Stimulated activated effector memory CD8-positive, alpha-beta T cell treated with anti-CD3 and anti-CD28 coated beads, Interleukin-12 subunit alpha, Interleukin-12 subunit beta, amount 100 ng/mL, for 72 hours (primary cell): Measurements from ENCODE around the gene GNB1.
A peak's percentile ranks its signal among the peaks of the same experiment; 100 is the strongest.

Experiments used
- ATAC-seq: fragments of 150-1000 bp; cut with Tn5 transposase; 2 replicates; pipeline ENCODE4 v1.10.0; 2021
- DNase-seq, 2 donors: peaks; one replicate each; pipeline ENCODE4 v3.0.0; 2021 to 2022; ENCODE audit warnings: low spot score in 2 of 2
- H3K27ac Mint-ChIP-seq: one replicate; pipeline ENCODE4 v1.8.0; 2022; ENCODE audit warnings: mild to moderate bottlenecking, mixed read lengths
- H3K36me3 Mint-ChIP-seq: one replicate; pipeline ENCODE4 v1.8.0; 2022; ENCODE audit warnings: mild to moderate bottlenecking, mixed read lengths
- H3K4me1 Mint-ChIP-seq: one replicate; pipeline ENCODE4 v1.8.0; 2022; ENCODE audit warnings: mixed read lengths
- H3K4me3 Mint-ChIP-seq: one replicate; pipeline ENCODE4 v1.8.0; 2022; ENCODE audit warnings: mild to moderate bottlenecking, mixed read lengths
- H3K9me3 Mint-ChIP-seq: one replicate; pipeline ENCODE4 v1.8.0; 2022; ENCODE audit warnings: mixed read lengths

The GNB1 gene

DNA sequence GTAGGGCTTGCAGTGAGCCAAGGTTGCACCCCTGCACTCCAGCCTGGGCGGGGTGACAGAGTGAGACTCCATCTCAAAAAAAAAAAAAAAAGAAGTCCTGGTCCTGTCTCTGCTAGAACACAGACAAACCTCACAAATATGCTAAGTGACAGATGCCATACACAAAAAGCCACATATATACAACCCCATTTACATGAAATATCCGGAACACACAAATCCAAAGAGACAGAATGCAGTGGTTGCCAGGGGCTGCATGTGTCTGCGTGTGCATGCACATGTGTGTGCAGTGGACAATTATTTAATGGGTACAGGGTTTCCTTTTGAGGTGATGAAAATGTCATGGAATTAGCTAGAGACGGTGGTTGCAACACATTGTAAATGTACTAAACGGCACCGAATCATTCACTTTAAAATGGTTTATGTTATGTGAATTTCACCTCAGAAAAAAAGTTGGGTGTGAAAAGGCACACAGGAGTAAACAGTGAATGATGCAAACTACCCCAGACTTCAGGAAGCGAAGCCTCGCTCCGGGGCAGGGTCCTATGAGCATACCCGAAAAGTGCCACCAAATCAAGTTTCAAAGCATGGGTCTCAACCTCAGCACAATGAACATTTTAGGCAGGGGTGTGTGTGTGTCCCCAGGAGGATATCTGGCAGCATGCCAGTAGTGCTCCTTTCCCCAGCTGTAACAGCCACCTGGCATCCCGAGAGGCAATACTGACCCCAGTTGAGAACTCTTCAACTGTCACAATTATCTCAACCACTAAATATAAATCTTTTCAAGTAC, 48.3 kb downstream of the GNB1 start:
- Mint-ChIP-seq H3K4me1 (peaks cover 61% of the 10 kb centered on the region), H3K9me3 (no peaks in the 10 kb centered on the region), H3K4me3 (peak overlapping the region; percentile 55), H3K36me3 (peaks cover 59% of the 10 kb centered on the region), H3K27ac (peak overlapping the region; percentile 51)
- DNase-seq (no peak), ATAC-seq (no peak)

DNA sequence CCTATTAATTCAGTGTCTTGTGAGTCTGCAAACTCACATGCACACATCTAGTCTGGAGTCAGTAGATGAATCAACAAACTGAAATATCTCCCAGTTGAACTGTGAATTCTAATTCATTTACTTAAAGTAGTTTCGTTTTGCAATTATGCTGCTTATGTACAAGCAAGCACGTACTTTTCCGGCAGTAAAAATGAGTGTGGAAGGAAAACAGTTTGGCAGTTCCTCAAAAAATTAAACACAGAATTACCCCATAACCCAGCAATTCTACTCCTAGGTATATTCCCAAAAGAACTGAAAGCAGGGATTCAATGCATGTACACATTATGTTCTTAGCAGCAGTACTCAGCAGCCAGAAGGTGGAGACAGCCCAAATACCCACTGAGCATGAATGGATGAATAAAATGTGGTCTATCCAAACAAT, 49.3 kb downstream of the GNB1 start:
- H3K27ac Mint-ChIP-seq = peak overlapping the region; percentile 85
- peaks cover 51% of the 10 kb centered on the region for H3K4me1 Mint-ChIP-seq
- DNase-seq (no peak), ATAC-seq (peak; percentile 55)
- H3K4me3 Mint-ChIP-seq = peak overlapping the region; percentile 55
- H3K36me3 Mint-ChIP-seq = peaks cover 61% of the 10 kb centered on the region
- H3K9me3 Mint-ChIP-seq = no peaks in the 10 kb centered on the region

DNA sequence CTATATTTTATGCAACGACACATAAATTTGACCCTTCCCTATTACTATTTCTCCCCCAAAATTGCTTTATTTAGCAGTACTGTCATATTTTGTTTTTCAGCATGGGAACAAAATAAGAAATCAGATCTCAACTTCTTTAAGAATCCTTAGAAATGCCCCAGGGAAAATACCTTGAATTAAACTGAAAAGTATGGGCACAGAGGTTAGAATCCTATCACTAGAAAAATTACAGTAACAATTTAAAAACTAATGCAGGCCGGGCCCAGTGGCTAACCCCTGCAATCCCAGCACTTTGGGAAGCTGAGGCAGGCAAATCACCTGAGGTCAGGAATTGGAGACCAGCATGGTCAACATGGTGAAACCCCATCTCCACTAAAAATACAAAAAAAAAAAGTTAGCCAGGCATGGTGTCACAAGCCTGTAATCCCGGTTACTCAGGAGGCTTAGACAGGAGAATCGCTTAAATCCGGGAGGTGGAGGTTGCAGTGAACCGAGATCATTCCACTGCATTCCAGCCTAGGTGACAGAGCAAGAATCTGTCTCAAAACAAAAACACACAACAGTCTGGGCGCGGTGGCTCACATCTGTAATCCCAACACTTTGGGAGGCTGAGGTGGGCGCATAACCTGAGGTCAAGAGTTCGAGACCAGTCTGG, 51.4 kb downstream of the GNB1 start:
- peak overlapping the region; percentile 52 for H3K27ac Mint-ChIP-seq
- no peak for ATAC-seq
- DNase-seq = no peak

GRCh38 chr1:1836119-1836518, 54.8 kb downstream of the GNB1 start:
- Mint-ChIP-seq H3K4me1 (peaks cover 39% of the 10 kb centered on the region), H3K36me3 (peaks cover 91% of the 10 kb centered on the region), H3K4me3 (no peak overlapping the region), H3K27ac (no peak overlapping the region), H3K9me3 (no peaks in the 10 kb centered on the region)
- DNase-seq = no peak
- no peak for ATAC-seq

More for the DNA sequence above, 51.4 kb downstream of the GNB1 start:
- Mint-ChIP-seq H3K4me3 (no peak overlapping the region), H3K36me3 (peaks cover 64% of the 10 kb centered on the region), H3K9me3 (no peaks in the 10 kb centered on the region), H3K4me1 (peaks cover 39% of the 10 kb centered on the region)

- peaks cover 97% of the 10 kb centered on the region for H3K36me3 Mint-ChIP-seq
- DNase-seq (no peak), ATAC-seq (no peak)
- H3K9me3 Mint-ChIP-seq = no peaks in the 10 kb centered on the region
- H3K27ac Mint-ChIP-seq = no peak overlapping the region
- no peak overlapping the region for H3K4me3 Mint-ChIP-seq
- H3K4me1 Mint-ChIP-seq = peaks cover 35% of the 10 kb centered on the region
These were observed 55.3 kb downstream of the GNB1 start for GRCh38 chr1:1835546-1835945.

GRCh38 chr1:1833916-1834325, 57.0 kb downstream of the GNB1 start:
- ATAC-seq (no peak), DNase-seq (no peak)
- H3K9me3 Mint-ChIP-seq = no peaks in the 10 kb centered on the region
- peaks cover 38% of the 10 kb centered on the region for H3K4me1 Mint-ChIP-seq
- peaks cover 99% of the 10 kb centered on the region for H3K36me3 Mint-ChIP-seq
- no peak overlapping the region for H3K4me3 Mint-ChIP-seq
- no peak overlapping the region for H3K27ac Mint-ChIP-seq

- no peak for DNase-seq
- Mint-ChIP-seq H3K9me3 (no peaks in the 10 kb centered on the region), H3K4me3 (no peak overlapping the region), H3K36me3 (peaks cover 99% of the 10 kb centered on the region), H3K4me1 (peaks cover 42% of the 10 kb centered on the region), H3K27ac (no peak overlapping the region)
- no peak for ATAC-seq
These were observed 57.4 kb downstream of the GNB1 start for GRCh38 chr1:1833456-1833855.

DNA sequence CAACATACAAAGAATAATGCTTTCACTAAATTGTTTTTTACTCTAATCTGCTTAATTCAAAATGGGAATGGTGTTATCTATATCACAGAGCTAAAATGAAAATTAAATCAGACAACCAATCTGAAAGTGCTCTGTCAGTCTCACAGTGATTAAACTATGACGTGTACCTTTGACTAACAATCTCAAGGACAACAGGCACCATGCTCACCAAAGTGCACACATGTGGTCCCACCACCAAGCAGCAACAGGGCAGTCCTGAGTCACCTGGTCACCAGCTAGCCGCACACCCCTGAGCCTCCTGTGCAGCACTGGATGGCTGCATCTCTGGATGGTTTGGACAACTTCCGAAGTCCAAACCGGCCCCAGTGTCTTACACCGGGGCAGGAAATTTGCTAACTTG, 58.1 kb downstream of the GNB1 start:
- Mint-ChIP-seq H3K9me3 (no peaks in the 10 kb centered on the region), H3K27ac (peak overlapping the region; percentile 68), H3K4me1 (peaks cover 49% of the 10 kb centered on the region), H3K4me3 (no peak overlapping the region), H3K36me3 (peaks cover 99% of the 10 kb centered on the region)
- no peak for DNase-seq
- peak; percentile 84 for ATAC-seq

DNA sequence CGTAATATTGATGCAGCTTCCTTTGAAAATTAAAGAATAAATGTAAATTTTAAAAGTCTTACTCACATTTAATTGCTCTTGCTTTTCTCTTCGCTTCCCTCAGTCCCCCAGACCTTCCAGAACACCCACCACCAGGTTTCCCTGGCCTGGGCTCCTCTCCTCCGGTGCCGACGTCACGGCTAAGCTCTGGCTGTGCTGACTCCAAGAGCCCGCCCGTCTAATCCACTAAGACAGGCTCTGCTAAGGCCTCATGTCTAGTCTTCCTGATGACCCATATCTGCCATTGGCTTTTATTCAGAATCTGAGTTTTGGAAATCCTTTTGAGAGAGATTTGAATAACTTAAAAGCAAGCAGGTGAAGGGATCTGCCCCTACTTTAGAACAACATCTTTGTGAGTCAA, 58.7 kb downstream of the GNB1 start:
- no peak for ATAC-seq
- Mint-ChIP-seq H3K4me1 (peaks cover 53% of the 10 kb centered on the region), H3K9me3 (no peaks in the 10 kb centered on the region), H3K4me3 (no peak overlapping the region), H3K36me3 (peaks cover 95% of the 10 kb centered on the region), H3K27ac (peak overlapping the region; percentile 68)
- no peak for DNase-seq

- Mint-ChIP-seq H3K4me1 (peaks cover 48% of the 10 kb centered on the region), H3K27ac (no peak overlapping the region)
These were observed 63.6 kb downstream of the GNB1 start for GRCh38 chr1:1827089-1827848.

GRCh38 chr1:1826356-1827088, 64.4 kb downstream of the GNB1 start:
- Mint-ChIP-seq H3K4me3 (peak overlapping the region; percentile 13), H3K4me1 (peaks cover 44% of the 10 kb centered on the region), H3K36me3 (peaks cover 88% of the 10 kb centered on the region), H3K27ac (peak overlapping the region; percentile 23), H3K9me3 (no peaks in the 10 kb centered on the region)
- ATAC-seq (peak; percentile 48), DNase-seq (no peak)

More at GRCh38 chr1:1827089-1827848, 63.6 kb downstream of the GNB1 start:
- Mint-ChIP-seq H3K4me3 (peak overlapping the region; percentile 25), H3K36me3 (peaks cover 88% of the 10 kb centered on the region), H3K9me3 (no peaks in the 10 kb centered on the region)
- DNase-seq (no peak), ATAC-seq (no peak)

GRCh38 chr1:1825217-1825616, 65.7 kb downstream of the GNB1 start:
- H3K9me3 Mint-ChIP-seq = no peaks in the 10 kb centered on the region
- peaks cover 88% of the 10 kb centered on the region for H3K36me3 Mint-ChIP-seq
- DNase-seq = no peak
- peak; percentile 77 for ATAC-seq
- peaks cover 44% of the 10 kb centered on the region for H3K4me1 Mint-ChIP-seq
- H3K4me3 Mint-ChIP-seq = peak overlapping the region; percentile 19
- H3K27ac Mint-ChIP-seq = peak overlapping the region; percentile 54

- H3K4me3 Mint-ChIP-seq = no peak overlapping the region
- peaks cover 14% of the 10 kb centered on the region for H3K4me1 Mint-ChIP-seq
- H3K36me3 Mint-ChIP-seq = peaks cover 100% of the 10 kb centered on the region
- H3K9me3 Mint-ChIP-seq = no peaks in the 10 kb centered on the region
- peak overlapping the region; percentile 12 for H3K27ac Mint-ChIP-seq
- ATAC-seq (no peak), DNase-seq (no peak)
These were observed 71.1 kb downstream of the GNB1 start for GRCh38 chr1:1819762-1820161.

- no peak for DNase-seq
These were observed 73.7 kb downstream of the GNB1 start for GRCh38 chr1:1817221-1817620.

More at GRCh38 chr1:1817221-1817620, 73.7 kb downstream of the GNB1 start:
- no peak for ATAC-seq
- Mint-ChIP-seq H3K9me3 (no peaks in the 10 kb centered on the region), H3K4me1 (peaks cover 17% of the 10 kb centered on the region), H3K27ac (peak overlapping the region; percentile 10), H3K36me3 (peaks cover 100% of the 10 kb centered on the region), H3K4me3 (no peak overlapping the region)
